HG03095 (cell line): ENCODE results near the gene FGF14.

Source experiments
- ATAC-seq: cut with Tn5 transposase; IDR thresholded peaks from one replicate; pipeline ENCODE4 v1.9.1; 2021; ENCODE audit warnings: moderate library complexity; ENCODE audit not compliant: unreplicated experiment

The FGF14 gene

GRCh38 chr13:102311901-102312300 lies 89.9 kb downstream of the FGF14 start:
- peak; percentile 85 for ATAC-seq

DNA sequence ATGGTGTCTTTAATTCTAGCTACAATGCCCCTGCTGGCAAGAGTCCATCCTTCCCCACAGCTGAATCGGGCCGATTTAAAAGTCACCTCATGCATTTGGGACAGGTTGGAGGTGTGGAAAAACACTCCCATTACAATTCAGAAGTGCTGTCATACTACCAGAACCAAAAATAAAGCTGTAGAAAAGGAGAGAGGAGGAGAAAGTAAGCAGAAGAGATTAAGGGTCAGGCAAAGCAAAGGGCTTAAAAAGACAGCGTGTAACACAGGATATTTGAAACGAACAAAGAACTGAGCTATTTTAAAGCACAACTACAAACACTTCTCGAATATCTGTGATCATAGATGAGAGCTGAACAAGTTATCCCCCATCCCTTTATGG lies 90.4 kb downstream of the FGF14 start:
- ATAC-seq = no peak

DNA sequence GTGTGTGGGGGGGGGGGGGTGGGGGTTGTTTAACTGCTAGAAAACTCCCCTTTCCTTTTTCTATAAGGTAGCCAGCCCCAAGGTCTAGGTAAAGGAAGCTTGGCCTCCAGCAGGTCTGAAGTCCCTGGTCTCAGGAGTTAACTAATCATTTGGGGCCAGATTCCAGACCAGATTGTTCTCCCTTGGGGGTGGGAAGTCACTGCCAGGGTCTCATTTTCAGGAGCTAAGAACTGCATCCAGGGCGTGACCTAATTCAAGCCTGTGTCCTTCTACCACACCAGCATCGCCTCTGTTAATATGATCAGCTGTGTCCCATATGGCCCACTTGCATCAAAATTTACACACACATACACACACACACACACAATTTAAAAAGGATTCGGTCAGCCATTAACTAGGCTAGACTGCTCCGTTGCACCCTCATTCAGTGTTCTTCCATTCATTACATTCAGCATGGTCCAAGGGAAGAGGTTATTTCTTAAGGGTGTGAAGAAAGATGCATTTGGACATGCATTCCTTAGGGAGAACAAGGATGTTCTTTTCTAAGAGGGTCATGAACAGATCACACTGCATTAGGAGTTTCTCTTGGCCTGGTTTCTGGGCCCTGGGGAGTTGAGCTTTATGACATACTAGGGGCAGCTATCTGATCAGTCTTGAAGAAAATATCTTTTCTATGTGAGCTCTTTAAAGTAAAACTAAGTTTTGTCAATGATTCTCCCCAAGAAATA lies 91.0 kb downstream of the FGF14 start:
- ATAC-seq = no peak

DNA sequence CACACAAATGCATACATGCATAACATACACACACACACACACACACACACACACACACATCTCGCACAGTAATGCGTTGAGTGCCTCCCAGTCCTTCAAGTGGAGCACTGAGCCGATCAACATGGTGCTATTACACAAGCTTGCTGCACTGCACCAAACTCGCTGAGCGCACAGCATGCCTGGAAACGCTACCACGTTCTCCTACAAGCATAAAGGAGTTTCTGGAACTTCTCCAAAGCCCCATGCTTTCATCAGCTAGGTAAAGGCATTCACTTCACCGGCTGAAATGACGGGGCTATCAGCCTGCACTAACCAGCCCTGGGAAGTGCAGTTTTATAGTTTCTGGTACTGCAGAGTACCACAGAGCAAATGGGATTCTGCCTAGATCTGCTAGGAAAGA lies 92.7 kb downstream of the FGF14 start:
- ATAC-seq = no peak

DNA sequence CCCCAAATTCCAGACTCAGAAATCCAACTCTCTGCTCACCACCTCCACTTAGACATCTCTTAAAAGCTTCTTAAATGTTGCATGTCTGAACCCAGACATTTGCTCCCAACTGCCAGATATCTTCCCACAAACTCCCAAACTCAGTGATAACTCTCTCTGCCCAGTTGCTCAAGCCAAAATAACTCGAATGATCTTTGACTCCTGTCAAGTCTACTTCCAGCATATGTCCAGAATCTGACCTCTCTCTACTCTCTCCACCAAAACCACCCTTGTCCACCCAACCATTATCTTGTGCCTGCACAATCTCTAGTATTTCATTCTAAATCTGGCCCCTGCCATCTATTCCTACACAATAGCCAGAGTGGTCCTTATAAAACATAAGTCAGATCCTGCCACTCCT lies 99.3 kb downstream of the FGF14 start:
- no peak for ATAC-seq

GRCh38 chr13:102300379-102300778 lies 101.5 kb downstream of the FGF14 start:
- ATAC-seq = no peak

DNA sequence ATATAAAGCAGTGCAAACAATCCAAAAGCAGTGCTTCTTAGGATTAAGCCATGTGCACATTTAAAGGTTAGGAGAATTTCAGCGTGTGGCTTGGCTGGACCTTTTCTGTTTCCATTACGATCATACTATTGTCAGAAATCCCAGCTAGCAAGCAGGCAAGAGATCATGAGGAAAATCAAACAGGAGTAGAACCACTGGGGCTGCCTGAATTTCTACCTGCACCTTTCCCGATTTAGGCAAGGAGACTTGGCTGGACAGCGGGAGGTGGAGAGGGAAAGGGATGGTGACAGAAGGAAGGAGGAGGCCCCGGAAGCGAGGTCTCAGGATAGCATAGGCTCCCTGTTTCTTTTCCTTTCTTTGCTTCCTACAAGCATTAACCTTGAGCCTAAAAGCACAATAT lies 102.5 kb downstream of the FGF14 start:
- ATAC-seq = no peak

GRCh38 chr13:102298051-102298450 lies 103.8 kb downstream of the FGF14 start:
- ATAC-seq = no peak

DNA sequence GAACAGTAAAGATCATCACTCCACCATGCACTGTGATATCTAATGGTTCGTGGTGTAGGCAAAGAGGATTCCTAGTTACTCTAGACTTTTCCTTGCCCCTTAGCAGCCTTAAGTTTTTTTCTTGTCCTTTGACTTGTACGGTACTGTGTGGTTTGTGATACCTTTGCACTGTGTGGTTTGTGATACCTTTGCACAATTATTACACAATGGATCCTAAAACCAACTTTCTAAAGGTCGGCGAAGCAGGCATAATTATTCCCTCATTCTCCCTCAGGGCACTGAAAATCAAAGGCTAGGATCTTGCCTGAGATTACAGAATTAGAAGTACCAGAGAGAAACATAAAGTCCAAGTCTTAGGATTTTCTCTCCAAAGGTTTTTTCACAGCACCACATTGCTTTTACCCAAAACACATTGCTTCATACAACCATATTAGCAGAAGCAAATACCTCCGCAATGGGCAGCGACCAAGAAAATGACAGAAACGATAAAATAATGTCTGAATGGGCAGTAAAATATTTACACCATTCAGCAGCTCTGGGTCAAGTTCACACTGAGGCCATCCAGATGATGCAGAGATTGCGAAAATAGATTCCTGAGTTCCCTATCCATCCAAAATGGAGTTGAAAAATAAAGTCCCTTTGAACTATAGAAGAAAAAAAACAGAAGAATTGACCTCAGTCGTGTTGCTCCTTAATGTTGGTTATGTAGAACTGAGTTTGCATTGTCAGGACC lies 106.4 kb downstream of the FGF14 start:
- ATAC-seq = no peak

DNA sequence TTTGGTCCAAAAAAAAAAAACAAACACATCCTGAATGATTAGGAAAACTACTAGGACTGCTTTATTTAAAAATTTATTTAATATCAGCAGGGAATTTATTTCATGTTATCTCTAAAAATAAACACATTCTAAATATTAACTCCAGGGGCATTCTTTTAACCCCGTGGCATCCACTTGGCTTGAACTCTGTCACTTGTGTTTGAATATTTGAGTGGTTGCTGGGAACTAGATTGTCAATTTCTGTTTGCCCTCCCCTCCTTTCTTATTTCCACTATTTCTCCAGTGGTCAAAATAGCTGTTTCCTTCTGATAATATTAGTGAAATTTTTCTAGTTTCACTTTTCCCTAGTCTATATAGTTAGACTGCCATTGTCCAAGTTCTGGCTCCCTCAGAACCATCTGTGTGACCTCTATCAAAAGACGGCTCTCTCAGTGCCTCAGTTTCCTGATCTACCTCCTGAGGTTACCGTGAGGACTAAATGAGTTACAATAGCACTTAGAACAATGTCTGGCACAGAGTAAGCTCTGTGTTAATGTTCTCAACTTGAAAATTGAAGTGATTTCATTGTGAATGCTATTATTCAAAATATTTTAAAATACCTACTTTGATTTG lies 107.3 kb downstream of the FGF14 start:
- ATAC-seq = no peak

GRCh38 chr13:102293723-102294122 lies 108.1 kb downstream of the FGF14 start:
- no peak for ATAC-seq

DNA sequence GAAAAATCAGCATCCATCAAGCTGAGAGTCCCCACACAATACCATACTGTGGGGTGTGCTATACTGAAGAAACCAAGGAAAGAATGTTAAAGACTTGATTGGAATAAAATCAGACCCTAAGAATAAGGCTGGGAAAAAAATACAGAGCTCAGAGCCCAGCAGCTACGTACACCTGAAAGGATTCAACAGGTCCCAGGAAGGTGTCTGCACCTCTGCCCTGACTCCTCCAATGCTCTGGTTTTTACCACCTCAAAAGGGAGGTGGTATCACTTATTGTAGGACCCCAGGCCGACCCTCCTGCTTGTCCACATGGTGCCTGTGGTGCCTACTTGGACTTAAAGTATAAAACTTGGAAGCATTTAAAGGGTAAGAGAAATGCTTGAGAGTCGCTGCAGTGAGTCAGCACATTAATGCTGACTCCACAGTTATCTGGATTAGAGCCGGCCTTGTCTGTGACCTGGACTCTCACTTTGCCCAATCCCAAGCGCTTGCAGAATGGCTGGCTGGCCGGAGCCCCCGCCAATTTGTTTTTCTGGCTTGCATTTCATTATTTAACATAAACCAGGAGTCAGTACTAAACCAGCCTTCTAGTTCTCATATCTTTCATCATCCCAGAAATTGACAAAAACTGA lies 110.1 kb downstream of the FGF14 start:
- no peak for ATAC-seq

DNA sequence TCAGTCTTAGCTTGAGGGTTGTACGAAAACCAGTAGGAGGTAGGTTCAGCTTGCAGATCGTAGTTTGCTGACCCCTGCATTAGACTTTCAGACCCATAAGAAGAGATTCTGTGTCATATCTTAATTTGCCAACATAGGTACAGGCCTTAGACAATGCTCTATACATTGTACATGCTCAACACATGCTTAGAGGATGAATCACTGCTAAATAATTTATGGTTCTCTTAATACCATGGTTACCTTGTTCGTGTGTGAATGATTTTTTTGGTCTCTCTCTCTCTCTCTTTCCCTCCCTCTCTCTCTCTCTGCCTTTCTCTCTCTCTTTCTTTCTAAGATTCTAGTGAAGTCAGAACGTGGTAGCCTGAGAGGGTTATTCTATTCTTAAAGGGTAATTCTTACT lies 112.2 kb downstream of the FGF14 start:
- ATAC-seq = no peak

DNA sequence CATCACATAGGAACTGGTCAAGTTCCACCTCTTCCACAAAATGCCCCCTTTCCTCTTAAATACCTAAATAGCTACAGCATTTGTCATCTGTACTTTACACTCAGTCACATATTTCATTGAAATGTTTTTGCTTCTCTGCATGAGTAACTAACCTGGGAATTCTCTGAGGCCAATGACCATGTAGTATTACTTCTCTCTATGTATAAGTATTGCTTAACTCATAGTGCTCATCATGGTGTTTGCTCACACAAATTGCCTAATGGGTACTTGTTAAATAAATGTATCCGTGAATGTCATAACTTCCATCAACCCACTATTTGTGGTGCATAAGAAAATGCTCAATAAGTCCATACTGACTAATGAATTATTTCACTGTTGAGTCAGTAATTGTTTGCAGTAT lies 115.5 kb downstream of the FGF14 start:
- no peak for ATAC-seq

GRCh38 chr13:102280366-102280765 lies 121.5 kb downstream of the FGF14 start:
- ATAC-seq = no peak

GRCh38 chr13:102277286-102277685 lies 124.6 kb downstream of the FGF14 start:
- ATAC-seq = no peak

DNA sequence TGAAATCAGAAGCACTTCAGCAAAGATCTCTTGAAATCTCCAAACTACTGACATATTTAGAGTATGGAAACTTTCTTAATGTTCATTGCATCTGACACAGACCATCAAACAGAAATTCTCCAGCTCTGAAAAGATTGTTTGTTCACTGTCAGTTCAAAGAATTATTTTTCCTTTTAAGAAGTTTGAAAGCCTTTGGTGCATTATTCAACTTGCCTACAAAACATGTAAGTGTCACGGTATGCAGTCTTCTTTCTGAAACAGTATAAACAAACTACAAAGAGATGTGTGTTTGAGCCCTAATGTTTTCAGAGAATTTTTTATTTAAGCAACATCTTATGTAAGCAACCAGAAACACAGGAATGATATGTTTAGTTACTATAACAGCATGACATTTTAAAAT lies 125.4 kb downstream of the FGF14 start:
- no peak for ATAC-seq

GRCh38 chr13:102275969-102276368 lies 125.9 kb downstream of the FGF14 start:
- ATAC-seq = no peak

- no peak for ATAC-seq
Observed at GRCh38 chr13:102273111-102273510, 128.7 kb downstream of the FGF14 start.

GRCh38 chr13:102267191-102267590 lies 134.7 kb downstream of the FGF14 start:
- ATAC-seq = no peak

DNA sequence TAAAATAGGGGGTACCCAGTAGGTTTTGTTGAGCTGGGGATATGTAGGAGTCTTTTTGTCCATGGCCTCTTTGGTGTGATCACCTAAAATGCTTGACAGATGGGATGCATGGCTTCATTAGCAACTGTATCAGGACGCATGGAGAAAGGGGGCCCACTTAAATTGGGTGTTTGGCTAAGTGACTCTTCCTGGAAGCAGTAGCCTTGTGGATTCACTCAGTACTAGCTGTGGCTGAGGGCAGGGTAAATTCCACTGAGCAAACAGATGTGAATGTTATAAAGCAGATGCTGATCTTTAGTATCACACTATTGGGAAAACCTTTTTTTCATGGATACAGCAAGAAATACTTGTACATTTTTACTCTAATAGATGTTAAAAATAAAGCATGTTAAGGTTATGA lies 140.0 kb downstream of the FGF14 start:
- no peak for ATAC-seq

DNA sequence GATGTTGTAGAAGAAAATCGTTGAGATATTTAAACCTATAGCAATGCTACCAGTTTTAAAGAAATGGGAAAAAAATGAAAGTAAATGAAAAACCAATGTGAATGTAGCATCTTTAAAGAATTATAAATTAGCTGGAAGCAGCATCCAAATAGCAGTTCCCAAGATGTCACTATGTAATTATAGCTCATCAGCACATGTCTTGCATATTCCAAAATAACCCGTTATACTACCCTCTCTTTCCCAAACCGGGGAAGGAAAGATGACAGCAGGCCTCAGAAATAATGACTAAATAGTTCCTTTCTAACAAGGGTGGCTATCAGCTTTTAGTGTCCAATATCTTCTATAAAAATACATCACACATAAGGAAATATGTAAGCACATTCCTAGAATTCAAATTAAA lies 140.5 kb downstream of the FGF14 start:
- no peak for ATAC-seq
